ENCODE measurements around the gene TAGAP.

The TAGAP gene

GRCh38 chr6:159071843-159072769 lies 27.3 kb upstream of the TAGAP start:
- no peak for DNase-seq (ENCODE audit: low spot score)

- no peak for DNase-seq (ENCODE audit: low spot score)
Measured at GRCh38 chr6:159068904-159069578, 24.2 kb upstream of the TAGAP start.

- peak; percentile 22 for DNase-seq (ENCODE audit: low spot score)
Measured at GRCh38 chr6:159067334-159067733, 22.5 kb upstream of the TAGAP start.

- no peak for DNase-seq (ENCODE audit: low spot score)
Measured at GRCh38 chr6:159066483-159066882, 21.7 kb upstream of the TAGAP start.

- DNase-seq (ENCODE audit: low spot score): no peak
Measured at GRCh38 chr6:159065759-159066329, 21.1 kb upstream of the TAGAP start.

GRCh38 chr6:159065091-159065490 lies 20.3 kb upstream of the TAGAP start:
- no peak for DNase-seq (ENCODE audit: low spot score)

- no peak for DNase-seq (ENCODE audit: low spot score)
Measured at GRCh38 chr6:159064477-159064876, 19.7 kb upstream of the TAGAP start.

GRCh38 chr6:159063549-159063948 lies 18.8 kb upstream of the TAGAP start:
- no peak for DNase-seq (ENCODE audit: low spot score)

- DNase-seq (ENCODE audit: low spot score): no peak
Measured at GRCh38 chr6:159062976-159063375, 18.2 kb upstream of the TAGAP start.

GRCh38 chr6:159062564-159062945 lies 17.8 kb upstream of the TAGAP start:
- DNase-seq (ENCODE audit: low spot score): no peak

- no peak for DNase-seq (ENCODE audit: low spot score)
Measured at GRCh38 chr6:159061805-159062563, 17.2 kb upstream of the TAGAP start.

- no peak for DNase-seq (ENCODE audit: low spot score)
Measured at GRCh38 chr6:159061146-159061545, 16.4 kb upstream of the TAGAP start.

- no peak for DNase-seq (ENCODE audit: low spot score)
Measured at GRCh38 chr6:159059885-159060506, 15.2 kb upstream of the TAGAP start.

- no peak for DNase-seq (ENCODE audit: low spot score)
Measured at GRCh38 chr6:159059141-159059540, 14.3 kb upstream of the TAGAP start.

- DNase-seq (ENCODE audit: low spot score): no peak
Measured at GRCh38 chr6:159056899-159057298, 12.1 kb upstream of the TAGAP start.

GRCh38 chr6:159056432-159056831 lies 11.6 kb upstream of the TAGAP start:
- no peak for DNase-seq (ENCODE audit: low spot score)

GRCh38 chr6:159056003-159056402 lies 11.2 kb upstream of the TAGAP start:
- DNase-seq (ENCODE audit: low spot score): no peak

GRCh38 chr6:159053781-159054398 lies 9.1 kb upstream of the TAGAP start:
- no peak for DNase-seq (ENCODE audit: low spot score)

- no peak for DNase-seq (ENCODE audit: low spot score)
Measured at GRCh38 chr6:159052720-159053119, 7.9 kb upstream of the TAGAP start.

GRCh38 chr6:159047891-159048685 lies 3.3 kb upstream of the TAGAP start:
- DNase-seq (ENCODE audit: low spot score): no peak

- no peak for DNase-seq (ENCODE audit: low spot score)
Measured at GRCh38 chr6:159045801-159046200, 1.0 kb upstream of the TAGAP start.
